ENCODE measurements around the gene PPP1R27.

The PPP1R27 gene

DNA sequence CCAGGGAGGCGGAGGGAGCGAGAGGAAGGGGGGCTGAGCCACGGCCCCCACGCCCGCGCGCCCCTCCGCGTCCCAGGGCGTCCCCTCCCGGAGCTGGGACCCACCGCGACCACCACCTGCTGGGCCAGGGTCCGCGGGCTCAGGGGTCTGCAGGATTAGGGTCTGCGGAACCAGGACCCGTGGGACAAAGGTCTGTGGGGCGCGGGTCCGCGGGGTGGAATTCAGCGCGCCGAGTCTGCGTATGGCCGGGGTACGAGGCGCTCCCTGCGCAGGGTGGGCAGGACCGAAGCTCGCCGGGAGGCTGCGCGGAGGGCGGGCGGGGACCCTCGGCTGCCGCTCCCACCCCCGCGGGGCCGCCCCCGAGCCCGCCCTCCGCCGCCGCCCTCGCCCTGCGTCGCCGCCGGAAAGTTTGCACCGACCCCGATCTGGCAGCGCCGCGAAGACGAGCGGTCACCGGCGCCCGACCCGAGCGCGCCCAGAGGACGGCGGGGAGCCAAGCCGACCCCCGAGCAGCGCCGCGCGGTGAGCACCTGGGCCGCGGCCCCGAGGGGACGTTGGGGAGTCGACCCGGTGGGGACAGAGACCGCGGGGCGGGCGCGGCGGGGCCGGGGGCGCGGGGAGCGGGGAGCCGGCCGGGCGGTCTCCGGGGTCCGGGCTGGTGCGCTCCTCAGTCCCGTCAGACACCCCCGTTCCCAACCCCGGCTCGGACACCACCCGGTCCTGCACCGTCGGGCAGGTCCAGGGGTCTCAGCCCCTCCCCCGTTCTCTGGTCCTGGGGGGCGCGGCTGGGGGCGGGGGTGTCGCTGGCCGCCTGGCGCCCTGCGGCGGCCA, 30.9 kb downstream of the PPP1R27 start, which contains the start of gene GCGR:
Gene GCGR (plus strand): TSS at position 423 of the 831 bp plus-strand sequence. CDS start 4,869 bp downstream, outside the sequence.
- no peak for DNase-seq (ENCODE audit: low read depth)
- no peak within 1 kb of the TSS for H3K4me3 ChIP-seq (ENCODE audit: low read length)
- TF ChIP-seq, protein P1, sequence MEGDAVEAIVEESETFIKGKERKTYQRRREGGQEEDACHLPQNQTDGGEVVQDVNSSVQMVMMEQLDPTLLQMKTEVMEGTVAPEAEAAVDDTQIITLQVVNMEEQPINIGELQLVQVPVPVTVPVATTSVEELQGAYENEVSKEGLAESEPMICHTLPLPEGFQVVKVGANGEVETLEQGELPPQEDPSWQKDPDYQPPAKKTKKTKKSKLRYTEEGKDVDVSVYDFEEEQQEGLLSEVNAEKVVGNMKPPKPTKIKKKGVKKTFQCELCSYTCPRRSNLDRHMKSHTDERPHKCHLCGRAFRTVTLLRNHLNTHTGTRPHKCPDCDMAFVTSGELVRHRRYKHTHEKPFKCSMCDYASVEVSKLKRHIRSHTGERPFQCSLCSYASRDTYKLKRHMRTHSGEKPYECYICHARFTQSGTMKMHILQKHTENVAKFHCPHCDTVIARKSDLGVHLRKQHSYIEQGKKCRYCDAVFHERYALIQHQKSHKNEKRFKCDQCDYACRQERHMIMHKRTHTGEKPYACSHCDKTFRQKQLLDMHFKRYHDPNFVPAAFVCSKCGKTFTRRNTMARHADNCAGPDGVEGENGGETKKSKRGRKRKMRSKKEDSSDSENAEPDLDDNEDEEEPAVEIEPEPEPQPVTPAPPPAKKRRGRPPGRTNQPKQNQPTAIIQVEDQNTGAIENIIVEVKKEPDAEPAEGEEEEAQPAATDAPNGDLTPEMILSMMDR (IDR thresholded peaks at IDR 0.05; ENCODE audit: insufficient read depth, low read depth, low read length, missing control alignments), result no peak

DNA sequence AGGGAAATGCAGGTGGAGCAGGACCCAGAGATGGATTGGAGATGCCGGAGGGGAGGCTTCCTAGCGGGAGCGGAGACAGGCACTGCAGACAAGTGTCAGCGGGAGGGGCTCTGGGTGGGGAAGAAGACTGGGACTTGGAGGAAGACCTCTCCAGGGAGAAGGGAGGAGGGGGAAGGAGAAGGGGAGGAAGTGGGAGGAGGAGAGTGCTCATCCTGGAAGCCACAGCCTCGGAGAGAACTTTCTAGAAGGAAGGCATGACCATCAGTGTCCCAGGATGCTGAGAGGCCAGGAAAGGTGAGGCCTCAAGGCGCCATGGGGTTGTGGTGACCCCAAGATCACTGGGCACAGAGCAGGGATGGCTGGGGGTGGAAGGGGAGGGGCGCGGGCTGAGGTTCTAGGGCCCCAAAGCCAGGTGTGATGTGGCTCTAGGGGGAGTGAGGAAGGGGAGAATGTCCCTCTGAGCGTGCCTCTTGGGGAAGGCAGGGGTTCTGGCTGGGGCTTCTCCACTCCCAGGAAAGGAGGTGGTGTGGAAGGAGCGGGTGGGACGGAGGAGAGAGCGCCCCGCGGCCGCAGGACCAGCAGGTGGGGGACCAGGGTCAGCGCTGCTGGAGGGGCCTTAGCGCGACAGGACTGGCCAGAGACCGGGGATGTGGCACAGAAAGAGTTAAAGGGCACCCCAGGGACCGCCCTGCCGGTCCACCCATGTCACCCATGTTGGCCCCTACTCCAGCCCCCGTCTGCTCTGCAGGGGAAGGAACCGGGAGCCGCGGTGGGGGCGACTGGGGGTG, 31.8 kb downstream of the PPP1R27 start:
- DNase-seq (ENCODE audit: low read depth), result no peak
- TF ChIP-seq, protein P1 (IDR thresholded peaks at IDR 0.05; ENCODE audit: insufficient read depth, low read depth, low read length, missing control alignments), result no peak
- no peak overlapping the region for H3K4me3 ChIP-seq (ENCODE audit: low read length)

DNA sequence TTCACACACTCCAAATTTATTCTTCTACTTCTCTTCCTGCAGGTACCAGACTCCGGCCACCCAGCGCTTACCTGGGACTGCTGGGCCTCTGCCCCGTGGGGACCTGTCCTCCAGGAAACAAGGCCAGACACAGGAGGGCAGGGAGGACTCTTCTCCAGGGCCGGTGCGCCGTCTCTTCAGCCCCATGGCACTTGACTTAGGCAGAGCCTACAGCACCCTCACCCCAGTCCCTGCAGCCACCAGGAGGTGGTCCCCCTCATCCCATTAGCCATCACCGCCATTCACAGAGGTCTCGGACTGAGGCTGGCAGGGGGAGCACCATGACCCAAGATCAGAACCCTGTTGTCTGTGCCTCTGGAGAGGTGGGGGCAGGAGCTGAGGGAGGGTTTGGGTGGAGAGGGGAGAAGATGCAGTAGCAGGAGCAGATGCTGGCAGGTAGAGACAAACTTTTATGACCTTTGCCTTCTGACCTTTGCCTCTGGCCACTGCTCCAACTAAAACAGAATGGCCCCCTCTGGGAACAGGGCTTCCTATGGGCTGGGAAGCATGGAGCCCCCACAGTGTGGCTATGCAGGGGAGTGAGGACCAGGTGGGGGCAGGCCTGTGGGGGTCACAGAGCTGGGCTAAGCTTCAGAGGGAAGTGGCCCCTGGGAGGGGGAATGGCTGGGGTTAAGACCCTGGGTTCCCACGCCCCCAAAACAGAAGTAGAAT, 32.6 kb downstream of the PPP1R27 start:
- no peak overlapping the region for H3K4me3 ChIP-seq (ENCODE audit: low read length)
- TF ChIP-seq, protein P1 (IDR thresholded peaks at IDR 0.05; ENCODE audit: insufficient read depth, low read depth, low read length, missing control alignments), result no peak
- no peak for DNase-seq (ENCODE audit: low read depth)

- TF ChIP-seq, protein P1 (IDR thresholded peaks at IDR 0.05; ENCODE audit: insufficient read depth, low read depth, low read length, missing control alignments), result no peak
- no peak overlapping the region for H3K4me3 ChIP-seq (ENCODE audit: low read length)
- DNase-seq (ENCODE audit: low read depth), result no peak
These were observed 33.5 kb downstream of the PPP1R27 start for GRCh38 chr17:81801327-81801726.

DNA sequence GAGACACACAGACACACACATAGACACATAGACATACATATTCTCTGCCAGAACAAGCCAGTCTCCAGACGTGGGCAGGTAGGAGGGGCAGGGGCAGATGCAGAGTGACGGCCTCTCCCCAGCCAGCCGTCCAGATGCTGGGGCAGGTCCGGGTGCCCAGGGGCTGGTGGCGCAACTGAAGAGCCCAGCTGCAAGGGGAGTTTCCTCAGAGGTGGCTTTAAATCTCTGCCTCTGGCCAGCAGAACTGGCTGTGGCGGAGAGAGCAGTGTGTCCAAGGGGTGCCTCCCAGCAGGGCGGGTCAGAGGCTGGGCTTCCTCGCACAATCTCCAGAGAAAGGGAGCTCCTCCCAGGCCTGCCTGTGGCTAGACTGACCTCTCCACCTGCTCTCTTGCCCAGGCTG, 40.3 kb downstream of the PPP1R27 start:
- no peak for DNase-seq (ENCODE audit: low read depth)
- no peak overlapping the region for H3K4me3 ChIP-seq (ENCODE audit: low read length)
- TF ChIP-seq, protein P1 (IDR thresholded peaks at IDR 0.05; ENCODE audit: insufficient read depth, low read depth, low read length, missing control alignments), result no peak

- no peak overlapping the region for H3K4me3 ChIP-seq (ENCODE audit: low read length)
- no peak for DNase-seq (ENCODE audit: low read depth)
- TF ChIP-seq, protein P1 (IDR thresholded peaks at IDR 0.05; ENCODE audit: insufficient read depth, low read depth, low read length, missing control alignments), result no peak
These were observed 40.8 kb downstream of the PPP1R27 start for GRCh38 chr17:81794074-81794476.
